Tibial nerve (tissue), 4 donors: ENCODE results near the gene TCF7. TPM values are rescaled to one million over a fixed set of nuclear protein-coding genes. Genes with fewer than 3 reads are reported as not detected.

Source experiments
- DNase-seq, 2 donors: peaks; one replicate each; pipeline ENCODE4 v3.0.0-alpha.2; 2019; ENCODE audit warnings: low spot score in 2 of 2
- H3K27ac ChIP-seq, 4 donors: fragments of 200-600 bp; sonication (generic) in 3 of 4; one replicate each; pipeline ENCODE4 v1.5.1; 2017 to 2019; ENCODE audit warnings: mild to moderate bottlenecking in 1 of 4
- H3K27me3 ChIP-seq, 2 donors: fragments of 200-600 bp; sonication (generic) in 1 of 2; one replicate each; pipeline versions ENCODE4 v1.5.1 to v1.6.0; 2017 to 2019
- H3K36me3 ChIP-seq, 3 donors: fragments of 200-600 bp; sonication (generic); one replicate each; pipeline ENCODE4 v1.5.1; 2018 to 2019
- H3K4me1 ChIP-seq, 4 donors: fragments of 200-600 bp; sonication (generic) in 3 of 4; one replicate each; pipeline ENCODE4 v1.5.1; 2017 to 2019
- H3K4me3 ChIP-seq, 4 donors: fragments of 200-600 bp; sonication (generic) in 3 of 4; one replicate each; pipeline ENCODE4 v1.5.1; 2017 to 2019; ENCODE audit warnings: mild to moderate bottlenecking in 1 of 4, moderate library complexity in 1 of 4
- H3K9me3 ChIP-seq, 4 donors: fragments of 200-600 bp; sonication (generic) in 3 of 4; one replicate each; pipeline ENCODE4 v1.5.1; 2017 to 2019
- CTCF ChIP-seq, 5 experiments: fragments of 200-600 bp in 3 of 5; fragments of 450-650 bp in 2 of 5; sonication (generic) in 3 of 5; IDR thresholded peaks; one replicate each; pipeline ENCODE4 v1.5.1; 2016 to 2019; ENCODE audit warnings: antibody characterized with exemption in 5 of 5, mild to moderate bottlenecking in 3 of 5, moderate library complexity in 2 of 5
- EP300 ChIP-seq, 2 donors: sonication (generic); formaldehyde crosslinking; IDR thresholded peaks; one replicate each; pipeline ENCODE4 v1.6.1; 2017; ENCODE audit warnings: antibody characterized with exemption in 2 of 2, mild to moderate bottlenecking in 1 of 2
- POLR2A ChIP-seq, 2 donors: fragments of 450-650 bp; IDR thresholded peaks; one replicate each; pipeline ENCODE4 v1.6.1; 2017; ENCODE audit warnings: antibody characterized with exemption in 2 of 2, mild to moderate bottlenecking in 2 of 2, moderate library complexity in 2 of 2
- WGBS, 2 donors: methylation state at CpG; one replicate each; pipeline ENCODE4 v1.1.5; 2018; 5-methylcytosine and 5-hydroxymethylcytosine counted together
- total RNA-seq, 4 donors: library from RNA; depleted of rRNA; stranded (reverse); fragments of >200 nt; gene quantifications; one replicate each; pipeline ENCODE4 v1.1.0, GENCODE V29; 2016

Gene TCF7
- total RNA-seq, 4 donors from 2014 or later, result 2.5 to 13.2 (median 6.6) TPM

GRCh38 chr5:134115806-134116175 lies 1.3 kb downstream of the TCF7 start:
- H3K9me3 ChIP-seq, result no peaks in the 10 kb centered on the region
- H3K27ac ChIP-seq, result peak overlapping the region in 3 of 4 donors; percentile 64 to 79 (median 79)
- no peak for TF ChIP-seq CTCF (IDR thresholded peaks at IDR 0.05)
- no peak for TF ChIP-seq EP300 (IDR thresholded peaks at IDR 0.05)
- TF ChIP-seq POLR2A (IDR thresholded peaks at IDR 0.05), result no peak
- peaks cover 0 to 5% of the 10 kb centered on the region in 2 donors for H3K27me3 ChIP-seq
- peaks cover 0 to 4% (median 0%) of the 10 kb centered on the region in 3 donors for H3K36me3 ChIP-seq
- H3K4me1 ChIP-seq, result peaks cover 0 to 37% (median 12%) of the 10 kb centered on the region in 4 donors
- H3K4me3 ChIP-seq, result peak overlapping the region in 3 of 4 donors; percentile 48 to 61 (median 53)
- DNase-seq, result no peak
- 54 to 57% methylated on average over 7 to 13 of the region's 13 CpGs for WGBS, 2 donors

- WGBS, 2 donors, result 93 to 95% methylated on average over 10 of the region's 10 CpGs
- no peak overlapping the region for H3K4me3 ChIP-seq
- no peak for TF ChIP-seq POLR2A (IDR thresholded peaks at IDR 0.05)
- TF ChIP-seq EP300 (IDR thresholded peaks at IDR 0.05), result no peak
- no peak for TF ChIP-seq CTCF (IDR thresholded peaks at IDR 0.05)
- peaks cover 0 to 5% of the 10 kb centered on the region in 2 donors for H3K27me3 ChIP-seq
- no peak for DNase-seq
- H3K27ac ChIP-seq, result peak overlapping the region in 2 of 4 donors; percentile 79
- no peaks in the 10 kb centered on the region for H3K9me3 ChIP-seq
- peaks cover 0 to 4% (median 0%) of the 10 kb centered on the region in 3 donors for H3K36me3 ChIP-seq
- peaks cover 0 to 37% (median 12%) of the 10 kb centered on the region in 4 donors for H3K4me1 ChIP-seq
Observed at GRCh38 chr5:134116286-134116685, 1.8 kb downstream of the TCF7 start.

- Histone ChIP-seq H3K27me3 (peaks cover 0 to 5% of the 10 kb centered on the region in 2 donors), H3K4me3 (no peak overlapping the region), H3K4me1 (peaks cover 0 to 37% (median 12%) of the 10 kb centered on the region in 4 donors), H3K36me3 (peaks cover 0 to 4% (median 0%) of the 10 kb centered on the region in 3 donors), H3K27ac (no peak overlapping the region), H3K9me3 (no peaks in the 10 kb centered on the region)
- no peak for TF ChIP-seq POLR2A (IDR thresholded peaks at IDR 0.05)
- no peak for TF ChIP-seq EP300 (IDR thresholded peaks at IDR 0.05)
- no peak for TF ChIP-seq CTCF (IDR thresholded peaks at IDR 0.05)
- WGBS, 2 donors, result 94 to 95% methylated on average over 12 of the region's 12 CpGs
- no peak for DNase-seq
Observed at GRCh38 chr5:134116789-134117761, 2.6 kb downstream of the TCF7 start.

GRCh38 chr5:134118212-134118835 lies 3.8 kb downstream of the TCF7 start:
- peaks cover 0 to 4% (median 0%) of the 10 kb centered on the region in 3 donors for H3K36me3 ChIP-seq
- no peaks in the 10 kb centered on the region for H3K9me3 ChIP-seq
- peaks cover 0 to 37% (median 18%) of the 10 kb centered on the region in 4 donors for H3K4me1 ChIP-seq
- 85 to 91% methylated on average over 4 of the region's 4 CpGs for WGBS, 2 donors
- no peak overlapping the region for H3K4me3 ChIP-seq
- no peaks in the 10 kb centered on the region for H3K27me3 ChIP-seq
- no peak for DNase-seq
- no peak overlapping the region for H3K27ac ChIP-seq
- TF ChIP-seq EP300 (IDR thresholded peaks at IDR 0.05) (no peak), CTCF (IDR thresholded peaks at IDR 0.05) (no peak), POLR2A (IDR thresholded peaks at IDR 0.05) (no peak)
